ENCODE results near the gene FAM181A.

FAM181A gene

DNA sequence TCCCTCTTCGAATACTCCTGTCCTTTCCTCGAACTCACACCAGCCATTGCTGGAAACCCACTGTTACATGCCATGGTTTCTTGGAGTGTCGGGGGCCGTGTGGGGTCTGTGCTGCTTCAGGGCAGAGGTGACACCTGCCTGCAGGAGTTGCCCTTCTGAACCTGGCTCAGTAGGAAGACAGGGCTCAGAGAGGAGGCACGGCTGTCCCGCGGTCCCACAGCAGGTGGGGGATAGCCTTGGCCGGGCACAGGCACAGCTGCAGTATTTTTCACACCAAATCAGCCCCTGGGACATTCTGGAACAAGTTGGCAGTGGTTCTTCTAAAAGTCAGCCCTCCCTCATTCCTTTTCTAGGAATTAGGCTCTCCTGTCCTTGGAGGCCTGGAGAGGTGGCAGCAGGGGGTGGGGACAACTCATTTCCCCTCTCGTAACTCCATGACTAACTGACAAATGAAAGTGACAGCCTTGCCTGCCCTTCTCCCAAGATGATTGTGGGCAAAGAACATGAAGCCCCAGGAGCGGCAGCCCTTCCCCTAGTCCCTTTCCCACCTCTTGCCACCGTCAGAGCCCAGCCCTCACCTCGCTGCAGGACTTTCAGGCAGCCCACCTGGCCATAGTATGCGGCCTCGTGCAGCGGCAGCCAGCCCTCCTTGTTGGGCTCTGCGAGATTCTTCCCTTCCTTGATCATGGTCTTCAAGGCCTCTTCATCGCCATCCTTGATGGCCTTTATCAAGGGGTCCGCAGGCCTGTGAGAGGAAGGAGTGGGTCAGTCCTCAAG, 26.8 kb downstream of the FAM181A start:
- Histone ChIP-seq H3K4me1 (ENCODE audit: insufficient read depth, low read length) (peaks cover 7% of the 10 kb centered on the region), H3K4me3 (ENCODE audit: low read length) (no peak overlapping the region), H3K27ac (ENCODE audit: low read depth, low read length) (no peak overlapping the region), H3K27me3 (ENCODE audit: insufficient read depth, low read length) (no peaks in the 10 kb centered on the region), H3K9me3 (ENCODE audit: insufficient read depth, low read depth, low read length) (no peaks in the 10 kb centered on the region), H3K36me3 (ENCODE audit: insufficient read depth, low read length) (no peaks in the 10 kb centered on the region), H3K9ac (ENCODE audit: low read depth, low read length) (no peak overlapping the region)
- WGBS, result 78% methylated on average over 18 of the region's 18 CpGs

GRCh38 chr14:93954516-93954830, 27.3 kb downstream of the FAM181A start:
- H3K9ac ChIP-seq (ENCODE audit: low read depth, low read length), result no peak overlapping the region
- no peak overlapping the region for H3K27ac ChIP-seq (ENCODE audit: low read depth, low read length)
- 81% methylated on average over 4 of the region's 4 CpGs for WGBS
- H3K27me3 ChIP-seq (ENCODE audit: insufficient read depth, low read length), result no peaks in the 10 kb centered on the region
- peaks cover 10% of the 10 kb centered on the region for H3K4me1 ChIP-seq (ENCODE audit: insufficient read depth, low read length)
- H3K4me3 ChIP-seq (ENCODE audit: low read length), result no peak overlapping the region
- H3K36me3 ChIP-seq (ENCODE audit: insufficient read depth, low read length), result no peaks in the 10 kb centered on the region
- H3K9me3 ChIP-seq (ENCODE audit: insufficient read depth, low read depth, low read length), result no peaks in the 10 kb centered on the region

GRCh38 chr14:93954900-93955849, 28.0 kb downstream of the FAM181A start:
- peaks cover 14% of the 10 kb centered on the region for H3K4me1 ChIP-seq (ENCODE audit: insufficient read depth, low read length)
- H3K9me3 ChIP-seq (ENCODE audit: insufficient read depth, low read depth, low read length), result no peaks in the 10 kb centered on the region
- 81% methylated on average over 18 of the region's 19 CpGs for WGBS
- no peak overlapping the region for H3K4me3 ChIP-seq (ENCODE audit: low read length)
- no peaks in the 10 kb centered on the region for H3K27me3 ChIP-seq (ENCODE audit: insufficient read depth, low read length)
- H3K9ac ChIP-seq (ENCODE audit: low read depth, low read length), result no peak overlapping the region
- H3K27ac ChIP-seq (ENCODE audit: low read depth, low read length), result no peak overlapping the region
- no peaks in the 10 kb centered on the region for H3K36me3 ChIP-seq (ENCODE audit: insufficient read depth, low read length)

DNA sequence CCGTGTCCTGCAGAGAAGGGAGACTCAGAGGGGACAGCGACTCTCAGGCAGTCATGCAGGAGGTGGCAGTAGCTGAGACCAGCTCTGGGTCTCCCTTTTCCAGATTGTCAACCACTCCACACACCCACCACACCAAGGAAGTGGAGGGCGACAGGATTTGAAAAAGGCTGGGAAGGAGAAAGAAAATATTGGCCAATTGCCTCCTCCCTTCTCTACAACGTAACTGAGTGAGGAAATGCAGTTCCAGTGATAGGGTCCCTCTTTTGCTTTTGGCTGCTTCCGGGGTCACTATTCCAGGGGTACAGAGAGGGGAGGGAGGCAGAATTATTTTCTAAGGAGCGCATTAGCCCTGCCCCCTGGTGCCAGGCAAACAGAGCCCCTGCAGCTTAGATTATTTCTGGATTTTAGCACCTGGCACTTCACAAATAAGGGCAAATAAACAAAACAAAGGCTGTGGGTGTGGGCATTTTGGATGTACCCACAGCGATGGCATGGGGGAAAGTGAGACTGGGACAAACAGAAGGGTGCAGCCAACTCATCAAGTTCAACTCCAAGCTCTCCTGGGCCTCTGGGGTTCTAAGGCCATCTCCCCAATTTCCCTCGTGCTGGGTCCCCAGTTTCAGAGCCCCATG, 28.8 kb downstream of the FAM181A start:
- no peak overlapping the region for H3K9ac ChIP-seq (ENCODE audit: low read depth, low read length)
- H3K36me3 ChIP-seq (ENCODE audit: insufficient read depth, low read length), result no peaks in the 10 kb centered on the region
- no peaks in the 10 kb centered on the region for H3K9me3 ChIP-seq (ENCODE audit: insufficient read depth, low read depth, low read length)
- H3K4me1 ChIP-seq (ENCODE audit: insufficient read depth, low read length), result peaks cover 14% of the 10 kb centered on the region
- no peaks in the 10 kb centered on the region for H3K27me3 ChIP-seq (ENCODE audit: insufficient read depth, low read length)
- WGBS, result 72% methylated on average over 7 of the region's 8 CpGs
- no peak overlapping the region for H3K27ac ChIP-seq (ENCODE audit: low read depth, low read length)
- H3K4me3 ChIP-seq (ENCODE audit: low read length), result no peak overlapping the region

GRCh38 chr14:93956514-93957332, 29.6 kb downstream of the FAM181A start:
- Histone ChIP-seq H3K9me3 (ENCODE audit: insufficient read depth, low read depth, low read length) (no peaks in the 10 kb centered on the region), H3K4me1 (ENCODE audit: insufficient read depth, low read length) (peaks cover 14% of the 10 kb centered on the region), H3K9ac (ENCODE audit: low read depth, low read length) (no peak overlapping the region), H3K27ac (ENCODE audit: low read depth, low read length) (no peak overlapping the region), H3K27me3 (ENCODE audit: insufficient read depth, low read length) (no peaks in the 10 kb centered on the region), H3K36me3 (ENCODE audit: insufficient read depth, low read length) (no peaks in the 10 kb centered on the region), H3K4me3 (ENCODE audit: low read length) (no peak overlapping the region)
- WGBS, result 79% methylated on average over 14 of the region's 14 CpGs

GRCh38 chr14:93957333-93957710, 30.2 kb downstream of the FAM181A start:
- H3K4me1 ChIP-seq (ENCODE audit: insufficient read depth, low read length), result peaks cover 14% of the 10 kb centered on the region
- H3K27ac ChIP-seq (ENCODE audit: low read depth, low read length), result no peak overlapping the region

DNA sequence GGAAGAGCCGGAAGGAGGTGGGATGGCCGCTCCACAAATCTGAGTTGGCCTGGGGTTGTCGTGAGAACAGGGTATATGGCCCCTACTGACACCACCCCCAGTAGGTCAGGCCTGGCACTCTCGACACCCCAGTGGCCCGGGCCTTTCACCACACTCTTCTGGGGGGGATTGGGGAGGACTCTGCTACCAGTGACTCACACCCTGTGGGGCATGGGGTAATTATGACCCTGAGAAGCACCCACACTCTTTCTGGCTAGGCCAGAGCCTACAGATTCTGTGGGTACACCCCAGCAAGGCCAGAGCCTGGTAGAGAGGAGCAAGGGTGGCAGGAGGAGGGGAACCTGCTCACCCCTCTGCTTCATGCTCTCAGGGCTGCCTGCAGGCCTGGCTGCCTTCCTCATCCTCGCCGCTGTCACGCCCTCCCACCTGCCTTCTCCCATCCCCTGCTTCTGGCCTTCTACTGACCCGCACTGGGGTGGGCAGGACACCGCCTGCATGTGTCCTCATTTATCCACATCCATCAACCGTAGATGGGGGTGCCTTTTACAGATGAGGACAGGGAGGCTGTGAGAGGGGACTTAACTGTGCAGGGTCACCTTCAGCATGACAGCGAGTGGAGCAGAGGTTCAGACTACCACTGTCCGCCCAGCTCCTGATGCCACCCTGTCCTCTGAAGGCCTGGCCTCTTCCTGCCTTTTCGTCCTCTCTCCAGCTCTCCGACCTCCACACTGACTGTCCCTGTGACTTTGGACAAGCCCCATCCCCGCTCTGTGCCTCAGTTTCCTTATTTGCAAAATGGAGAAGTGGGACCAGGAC, 30.8 kb downstream of the FAM181A start:
- Histone ChIP-seq H3K4me1 (ENCODE audit: insufficient read depth, low read length) (peaks cover 14% of the 10 kb centered on the region), H3K27me3 (ENCODE audit: insufficient read depth, low read length) (no peaks in the 10 kb centered on the region), H3K36me3 (ENCODE audit: insufficient read depth, low read length) (no peaks in the 10 kb centered on the region), H3K4me3 (ENCODE audit: low read length) (no peak overlapping the region), H3K9ac (ENCODE audit: low read depth, low read length) (no peak overlapping the region), H3K27ac (ENCODE audit: low read depth, low read length) (no peak overlapping the region), H3K9me3 (ENCODE audit: insufficient read depth, low read depth, low read length) (no peaks in the 10 kb centered on the region)
- 94% methylated on average over 16 of the region's 16 CpGs for WGBS

More at GRCh38 chr14:93957333-93957710, 30.2 kb downstream of the FAM181A start:
- Histone ChIP-seq H3K9me3 (ENCODE audit: insufficient read depth, low read depth, low read length) (no peaks in the 10 kb centered on the region), H3K9ac (ENCODE audit: low read depth, low read length) (no peak overlapping the region), H3K27me3 (ENCODE audit: insufficient read depth, low read length) (no peaks in the 10 kb centered on the region), H3K4me3 (ENCODE audit: low read length) (no peak overlapping the region), H3K36me3 (ENCODE audit: insufficient read depth, low read length) (no peaks in the 10 kb centered on the region)
- WGBS, result 95% methylated on average over 7 of the region's 7 CpGs

- 0 out of 2 replicates have a peak overlapping the region, but pooled peaks have one; percentile 9 for H3K9ac ChIP-seq (ENCODE audit: low read depth, low read length)
- peaks cover 14% of the 10 kb centered on the region; the same call in 1 of the 2 replicates for H3K4me1 ChIP-seq (ENCODE audit: insufficient read depth, low read length)
- H3K27me3 ChIP-seq (ENCODE audit: insufficient read depth, low read length), result no peaks in the 10 kb centered on the region
- peak overlapping the region; percentile 39; the same call in 1 of the 2 replicates for H3K27ac ChIP-seq (ENCODE audit: low read depth, low read length)
- H3K4me3 ChIP-seq (ENCODE audit: low read length), result no peak overlapping the region
- H3K9me3 ChIP-seq (ENCODE audit: insufficient read depth, low read depth, low read length), result no peaks in the 10 kb centered on the region
- H3K36me3 ChIP-seq (ENCODE audit: insufficient read depth, low read length), result no peaks in the 10 kb centered on the region
- WGBS, result 89% methylated on average over 7 of the region's 7 CpGs
Observed at GRCh38 chr14:93958567-93959238, 31.6 kb downstream of the FAM181A start.

DNA sequence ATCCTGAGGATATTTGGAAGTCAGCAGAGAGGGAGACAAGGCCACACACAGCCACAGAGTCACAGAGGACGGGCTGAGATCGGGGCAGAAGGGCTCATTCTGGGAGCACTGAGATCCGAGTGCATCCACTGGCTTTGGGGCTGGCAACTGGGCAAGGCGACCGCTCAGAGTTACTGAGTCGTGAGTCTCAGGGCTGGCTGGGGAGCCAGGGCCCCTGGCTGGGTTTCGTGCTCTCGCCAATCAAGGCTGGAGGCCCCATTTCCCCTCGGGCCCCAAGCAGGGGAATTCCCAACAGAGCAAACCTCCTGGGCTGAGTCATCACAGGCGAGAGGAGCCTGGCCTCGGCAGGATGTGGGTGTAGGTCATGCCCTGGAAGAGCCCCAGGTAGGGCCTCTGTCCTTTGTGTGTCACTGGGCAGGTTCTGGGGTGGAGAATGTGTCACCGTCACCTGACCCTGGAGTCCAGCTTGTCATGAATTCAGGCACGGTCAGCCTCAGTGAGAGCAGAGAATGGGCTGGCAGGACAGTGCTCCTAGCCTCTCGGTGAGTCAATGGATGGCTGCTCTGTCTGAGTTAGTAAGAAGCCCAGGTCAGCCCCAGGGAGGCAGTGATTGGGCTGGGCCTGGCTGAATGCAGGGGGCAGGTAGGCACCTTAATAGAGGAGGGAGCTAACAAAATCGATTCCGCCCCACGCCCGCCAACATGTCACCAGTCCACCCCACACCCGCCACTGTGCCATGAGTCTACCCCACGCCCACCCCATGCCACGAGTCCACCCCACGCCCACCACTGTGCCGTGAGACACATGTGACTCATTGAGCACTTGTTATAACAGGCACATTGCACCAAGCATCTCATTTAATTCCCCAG, 32.3 kb downstream of the FAM181A start:
- Histone ChIP-seq H3K4me1 (ENCODE audit: insufficient read depth, low read length) (peaks cover 11% of the 10 kb centered on the region; the same call in 1 of the 2 replicates), H3K27me3 (ENCODE audit: insufficient read depth, low read length) (no peaks in the 10 kb centered on the region), H3K9me3 (ENCODE audit: insufficient read depth, low read depth, low read length) (no peaks in the 10 kb centered on the region), H3K9ac (ENCODE audit: low read depth, low read length) (peak overlapping the region; percentile 41; the same call in 1 of the 2 replicates), H3K36me3 (ENCODE audit: insufficient read depth, low read length) (no peaks in the 10 kb centered on the region), H3K4me3 (ENCODE audit: low read length) (no peak overlapping the region), H3K27ac (ENCODE audit: low read depth, low read length) (peak overlapping the region; percentile 51)
- 68% methylated on average over 23 of the region's 23 CpGs for WGBS
